Measurements from ENCODE around the gene AP4M1. TPM values are rescaled to one million over a fixed set of nuclear protein-coding genes. Genes with fewer than 3 reads are reported as not detected.

AP4M1 gene
- total RNA-seq, 2 experiments from 2014 or later = 25.0 to 33.8 TPM

- H3K4me3 ChIP-seq (ENCODE audit: low read depth, low read length, poor library complexity, severe bottlenecking) = peak overlapping the region; percentile 80
- H4K20me1 ChIP-seq (ENCODE audit: insufficient read depth, low read length) = no peaks in the 10 kb centered on the region
- ChIA-PET POLR2A (interaction anchor here (0.6 to 2.2 kb wide), 6 partner anchors 18 to 97 kb away, joined by 3 to 10 read pairs (median 4); partner anchors contain the start of genes AP4M1, LAMTOR4 and MCM7), CTCF (ENCODE audit: unreplicated experiment) (interaction anchor here (0.6 kb wide), 1 partner anchor 32 kb away, joined by 3 read pairs; no protein-coding TSS in a partner anchor)
- peak overlapping the region; percentile 73 for H3K27ac ChIP-seq (ENCODE audit: low read depth, low read length, poor library complexity, severe bottlenecking)
- peaks cover 20% of the 10 kb centered on the region; the same call in 1 of the 2 replicates for H3K79me2 ChIP-seq (ENCODE audit: insufficient read depth, low read depth, low read length)
- DNase-seq (ENCODE audit: low spot score) = peak; percentile 77
- 0 out of 2 replicates have a peak, but pooled peaks have one; percentile 27 for TF ChIP-seq CTCF (conservative IDR thresholded peaks at IDR 0.05; ENCODE audit: low read length)
- TF ChIP-seq EZH2phosphoT487 (IDR thresholded peaks at IDR 0.05; ENCODE audit: borderline replicate concordance, low read depth, low read length) = no peak
- intact Hi-C loops (cut with micrococcal nuclease; ENCODE audit: unreplicated experiment) = loop anchor here (1.0 kb wide), 1 partner anchor 19 kb away; the partner anchor contains the start of genes AP4M1 and MCM7
- peaks cover 23% of the 10 kb centered on the region for H3K4me1 ChIP-seq (ENCODE audit: insufficient read depth, low read length, poor library complexity, severe bottlenecking)
- peaks cover 32% of the 10 kb centered on the region for H3K36me3 ChIP-seq (ENCODE audit: insufficient read depth, low read length)
- H3K4me2 ChIP-seq (ENCODE audit: low read length) = peak overlapping the region; percentile 85
- no peaks in the 10 kb centered on the region for H3K9me3 ChIP-seq (ENCODE audit: low read length)
- H3K9me2 ChIP-seq (ENCODE audit: insufficient read depth, low read length) = no peaks in the 10 kb centered on the region
- H2AFZ ChIP-seq (ENCODE audit: low read length) = peak overlapping the region; percentile 84
- TSS peak; percentile 85 for BruUV-seq (replicated peaks)
Measured at GRCh38 chr7:100119970-100120732, 18.7 kb downstream of the AP4M1 start.

GRCh38 chr7:100120733-100121036, 19.2 kb downstream of the AP4M1 start:
- peak overlapping the region; percentile 80 for H3K4me3 ChIP-seq (ENCODE audit: low read depth, low read length, poor library complexity, severe bottlenecking)
- no TSS peak for BruUV-seq (replicated peaks)
- TF ChIP-seq EZH2phosphoT487 (IDR thresholded peaks at IDR 0.05; ENCODE audit: borderline replicate concordance, low read depth, low read length) (no peak), CTCF (conservative IDR thresholded peaks at IDR 0.05; ENCODE audit: low read length) (no peak)
- peak overlapping the region; percentile 85 for H3K4me2 ChIP-seq (ENCODE audit: low read length)
- peaks cover 32% of the 10 kb centered on the region for H3K36me3 ChIP-seq (ENCODE audit: insufficient read depth, low read length)
- H2AFZ ChIP-seq (ENCODE audit: low read length) = peak overlapping the region; percentile 84; the same call in 1 of the 2 replicates
- H3K9me2 ChIP-seq (ENCODE audit: insufficient read depth, low read length) = no peaks in the 10 kb centered on the region
- ChIA-PET CTCF (ENCODE audit: unreplicated experiment) (interaction anchor here (0.6 kb wide), 1 partner anchor 33 kb away, joined by 3 read pairs; no protein-coding TSS in a partner anchor), POLR2A (interaction anchor here (0.6 to 2.2 kb wide), 6 partner anchors 19 to 96 kb away, joined by 3 to 10 read pairs (median 4); partner anchors contain the start of genes AP4M1, LAMTOR4 and MCM7)
- H3K79me2 ChIP-seq (ENCODE audit: insufficient read depth, low read depth, low read length) = peaks cover 26% of the 10 kb centered on the region; the same call in 1 of the 2 replicates
- DNase-seq (ENCODE audit: low spot score) = no peak
- peaks cover 28% of the 10 kb centered on the region for H3K4me1 ChIP-seq (ENCODE audit: insufficient read depth, low read length, poor library complexity, severe bottlenecking)
- no peaks in the 10 kb centered on the region for H4K20me1 ChIP-seq (ENCODE audit: insufficient read depth, low read length)
- no peaks in the 10 kb centered on the region for H3K9me3 ChIP-seq (ENCODE audit: low read length)
- intact Hi-C loops (cut with micrococcal nuclease; ENCODE audit: unreplicated experiment) = no loop called here
- H3K27ac ChIP-seq (ENCODE audit: low read depth, low read length, poor library complexity, severe bottlenecking) = peak overlapping the region; percentile 73

- no TSS peak for BruUV-seq (replicated peaks)
- ChIA-PET CTCF (ENCODE audit: unreplicated experiment) (no interaction called here), POLR2A (no interaction called here)
- no peak for TF ChIP-seq CTCF (conservative IDR thresholded peaks at IDR 0.05; ENCODE audit: low read length)
- no peak for TF ChIP-seq EZH2phosphoT487 (IDR thresholded peaks at IDR 0.05; ENCODE audit: borderline replicate concordance, low read depth, low read length)
- Histone ChIP-seq H3K9me3 (ENCODE audit: low read length) (no peaks in the 10 kb centered on the region), H3K4me3 (ENCODE audit: low read depth, low read length, poor library complexity, severe bottlenecking) (no peak overlapping the region), H3K79me2 (ENCODE audit: insufficient read depth, low read depth, low read length) (peaks cover 27% of the 10 kb centered on the region; the same call in 1 of the 2 replicates), H3K4me2 (ENCODE audit: low read length) (no peak overlapping the region), H2AFZ (ENCODE audit: low read length) (no peak overlapping the region), H3K36me3 (ENCODE audit: insufficient read depth, low read length) (peaks cover 28% of the 10 kb centered on the region; the same call in 1 of the 2 replicates), H3K27ac (ENCODE audit: low read depth, low read length, poor library complexity, severe bottlenecking) (no peak overlapping the region), H4K20me1 (ENCODE audit: insufficient read depth, low read length) (no peaks in the 10 kb centered on the region), H3K9me2 (ENCODE audit: insufficient read depth, low read length) (no peaks in the 10 kb centered on the region), H3K4me1 (ENCODE audit: insufficient read depth, low read length, poor library complexity, severe bottlenecking) (peaks cover 33% of the 10 kb centered on the region)
- DNase-seq (ENCODE audit: low spot score) = no peak
- intact Hi-C loops (cut with micrococcal nuclease; ENCODE audit: unreplicated experiment) = no loop called here
Measured at GRCh38 chr7:100122067-100122466, 20.6 kb downstream of the AP4M1 start.

All from OCI-LY7 (cell line).